CD4-positive, alpha-beta T cell treated with Interleukin-10 for 1 hour (primary cell): ENCODE measurements around the gene CYP2B6.
"Not testable (repeated sequence)": the region's sequence is repeated elsewhere in the genome, so short reads cannot be mapped to it uniquely, and the experiment has no call there.

Source experiments
- DNase-seq: peaks from one replicate; pipeline ENCODE4 v3.0.0-alpha.2; 2020

The CYP2B6 gene

DNA sequence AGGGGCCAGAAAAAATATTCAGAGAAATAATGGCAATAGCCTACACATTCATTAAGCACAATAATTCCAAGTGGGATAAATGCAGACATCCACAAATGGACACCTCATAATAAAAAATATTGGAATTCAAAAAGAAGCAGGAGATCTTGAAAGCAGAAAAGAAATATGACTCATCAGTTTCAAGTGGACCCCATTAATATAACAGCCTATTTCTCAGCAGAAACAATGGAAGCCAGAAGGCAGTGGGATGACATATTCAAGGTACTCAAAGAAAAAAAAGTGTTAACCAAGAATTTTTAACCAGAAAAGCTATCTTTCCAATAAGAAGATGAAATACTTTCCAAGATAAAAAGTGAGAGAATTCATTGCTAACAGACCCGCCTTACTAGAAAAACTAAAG, 48.7 kb downstream of the CYP2B6 start:
- DNase-seq: no peak

DNA sequence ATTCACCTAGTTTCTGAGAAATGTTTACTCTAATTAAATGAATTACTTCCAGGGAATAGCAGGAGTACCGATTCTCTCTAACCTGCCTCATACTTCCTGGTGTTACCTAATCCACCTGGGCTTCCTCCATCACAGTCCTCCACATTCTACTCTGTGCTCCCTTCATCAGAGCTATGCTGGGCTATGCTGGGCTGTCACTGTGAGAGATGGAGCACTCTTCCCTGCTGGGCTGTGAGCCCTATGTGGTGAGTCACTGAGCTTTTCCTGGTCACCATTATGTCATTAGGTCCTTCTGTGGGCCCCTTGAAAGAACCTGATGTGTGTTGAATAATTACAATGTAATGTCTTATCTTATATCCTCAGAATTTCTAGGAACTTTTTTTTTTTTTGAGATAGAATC, 54.0 kb downstream of the CYP2B6 start:
- DNase-seq: not testable (repeated sequence)

DNA sequence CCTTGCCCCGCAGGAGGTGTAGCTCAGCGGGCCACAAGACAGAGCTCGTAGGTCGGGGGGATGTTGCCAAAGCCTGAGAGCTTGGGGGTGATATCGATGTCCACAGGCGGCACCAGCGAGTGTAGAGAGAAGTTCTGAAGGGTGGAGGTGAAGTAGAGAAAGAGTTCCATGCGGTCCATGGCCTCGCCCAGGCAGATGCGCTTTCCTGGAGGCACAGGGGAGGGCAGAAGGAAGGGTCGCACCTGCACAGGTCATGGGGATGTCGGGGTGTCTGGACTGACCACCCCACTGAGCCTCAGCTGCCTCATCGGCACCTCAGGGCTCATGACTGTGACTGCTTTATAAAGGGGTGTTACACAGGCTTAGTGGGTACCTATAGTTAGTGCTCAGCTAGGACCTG, 59.3 kb downstream of the CYP2B6 start:
- DNase-seq: no peak

DNA sequence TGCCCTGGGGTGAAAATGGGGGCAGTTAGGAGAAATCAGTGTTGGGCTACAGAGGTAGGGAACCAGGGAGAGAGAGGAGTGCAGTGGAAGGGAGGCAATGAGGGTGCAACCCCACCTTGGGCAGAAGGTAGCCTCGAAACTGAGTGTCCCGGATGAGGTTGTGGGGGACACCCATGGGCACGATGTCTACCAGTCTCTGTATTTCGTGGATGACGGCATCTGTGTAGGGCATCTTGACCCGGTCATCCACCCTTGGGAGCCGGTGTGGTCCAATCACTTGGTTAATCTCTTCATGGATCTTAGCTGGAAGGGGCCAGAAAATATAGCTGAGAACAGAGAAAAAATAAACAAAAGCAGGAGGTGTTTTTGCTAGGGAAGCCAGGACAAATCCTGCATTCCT, 61.1 kb downstream of the CYP2B6 start:
- DNase-seq: not testable (repeated sequence)

DNA sequence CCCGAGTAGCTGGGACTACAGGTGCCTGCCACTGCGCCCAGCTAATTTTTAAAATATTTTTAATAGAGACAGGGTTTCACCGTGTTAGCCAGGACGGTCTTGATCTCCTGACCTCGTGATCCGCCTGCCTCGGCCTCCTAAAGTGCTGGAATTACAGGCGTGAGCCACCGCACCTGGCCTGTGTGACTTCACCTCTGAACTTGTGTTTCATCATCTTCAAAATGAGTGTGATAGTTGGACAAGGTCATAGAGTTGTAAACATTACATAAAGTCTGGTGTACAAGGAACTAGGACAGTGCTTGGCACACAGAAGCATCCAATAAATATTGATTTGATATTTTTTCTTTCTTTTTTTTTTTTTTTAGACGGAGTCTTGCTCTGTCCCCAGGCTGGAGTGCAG, 62.2 kb downstream of the CYP2B6 start:
- DNase-seq: not testable (repeated sequence)

DNA sequence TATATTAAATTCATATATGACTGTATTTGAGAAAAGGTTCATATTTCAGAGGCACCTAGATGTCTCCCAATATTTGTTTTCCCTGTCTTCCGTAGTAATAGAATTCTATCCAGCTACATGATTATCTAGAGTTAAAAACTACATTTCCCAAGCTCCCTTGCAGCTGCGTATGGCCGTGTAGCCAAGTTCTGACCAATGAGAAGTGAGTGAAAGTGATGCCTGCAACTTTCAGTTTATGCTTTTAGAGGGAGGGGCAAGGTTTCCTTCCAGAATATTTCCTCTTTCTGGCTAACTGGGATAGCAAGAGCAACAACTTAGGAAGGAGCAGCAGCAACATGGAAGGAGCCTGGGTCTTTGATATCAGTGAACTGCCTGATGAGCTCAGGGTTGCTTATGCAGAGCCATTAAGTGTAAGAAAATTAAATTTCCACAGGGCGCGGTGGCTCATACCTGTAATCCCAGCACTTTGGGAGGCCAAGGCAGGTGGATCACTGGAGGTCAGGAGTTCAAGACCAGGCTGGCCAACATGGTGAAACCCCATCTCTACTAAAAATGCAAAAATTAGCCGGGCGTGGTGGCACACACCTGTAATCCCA, 74.0 kb downstream of the CYP2B6 start:
- DNase-seq: peak; percentile 17
